ENCODE results near the gene UQCRQ.

GRCh38 chr5:132895719-132896305 lies 29.4 kb downstream of the UQCRQ start:
- TF ChIP-seq, protein P1, sequence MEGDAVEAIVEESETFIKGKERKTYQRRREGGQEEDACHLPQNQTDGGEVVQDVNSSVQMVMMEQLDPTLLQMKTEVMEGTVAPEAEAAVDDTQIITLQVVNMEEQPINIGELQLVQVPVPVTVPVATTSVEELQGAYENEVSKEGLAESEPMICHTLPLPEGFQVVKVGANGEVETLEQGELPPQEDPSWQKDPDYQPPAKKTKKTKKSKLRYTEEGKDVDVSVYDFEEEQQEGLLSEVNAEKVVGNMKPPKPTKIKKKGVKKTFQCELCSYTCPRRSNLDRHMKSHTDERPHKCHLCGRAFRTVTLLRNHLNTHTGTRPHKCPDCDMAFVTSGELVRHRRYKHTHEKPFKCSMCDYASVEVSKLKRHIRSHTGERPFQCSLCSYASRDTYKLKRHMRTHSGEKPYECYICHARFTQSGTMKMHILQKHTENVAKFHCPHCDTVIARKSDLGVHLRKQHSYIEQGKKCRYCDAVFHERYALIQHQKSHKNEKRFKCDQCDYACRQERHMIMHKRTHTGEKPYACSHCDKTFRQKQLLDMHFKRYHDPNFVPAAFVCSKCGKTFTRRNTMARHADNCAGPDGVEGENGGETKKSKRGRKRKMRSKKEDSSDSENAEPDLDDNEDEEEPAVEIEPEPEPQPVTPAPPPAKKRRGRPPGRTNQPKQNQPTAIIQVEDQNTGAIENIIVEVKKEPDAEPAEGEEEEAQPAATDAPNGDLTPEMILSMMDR (IDR thresholded peaks at IDR 0.05) = no peak
- TF ChIP-seq POLR2A (IDR thresholded peaks at IDR 0.05) = no peak
